HL-60 (cell line): ENCODE results near the gene GRIN2C.

Experiments used
- CTCF ChIP-seq: IDR thresholded peaks from one replicate; pipeline ENCODE4 v1.5.1; 2011; ENCODE audit warnings: low read length, control low read depth, inconsistent platforms; ENCODE audit not compliant: insufficient read depth
- GABPA ChIP-seq: IDR thresholded peaks from 2 replicates; pipeline ENCODE4 v1.6.1; 2012; ENCODE audit warnings: low read depth
- POLR2AphosphoS5 ChIP-seq: IDR thresholded peaks from 2 replicates; pipeline ENCODE4 v1.6.1; 2012; ENCODE audit warnings: low read depth
- TF ChIP-seq, protein P1 (sequence below): IDR thresholded peaks from 2 replicates; pipeline ENCODE4 v1.6.1; 2012; ENCODE audit warnings: low read depth; ENCODE audit not compliant: insufficient replicate concordance

- no peak for TF ChIP-seq CTCF
- TF ChIP-seq, protein P1, sequence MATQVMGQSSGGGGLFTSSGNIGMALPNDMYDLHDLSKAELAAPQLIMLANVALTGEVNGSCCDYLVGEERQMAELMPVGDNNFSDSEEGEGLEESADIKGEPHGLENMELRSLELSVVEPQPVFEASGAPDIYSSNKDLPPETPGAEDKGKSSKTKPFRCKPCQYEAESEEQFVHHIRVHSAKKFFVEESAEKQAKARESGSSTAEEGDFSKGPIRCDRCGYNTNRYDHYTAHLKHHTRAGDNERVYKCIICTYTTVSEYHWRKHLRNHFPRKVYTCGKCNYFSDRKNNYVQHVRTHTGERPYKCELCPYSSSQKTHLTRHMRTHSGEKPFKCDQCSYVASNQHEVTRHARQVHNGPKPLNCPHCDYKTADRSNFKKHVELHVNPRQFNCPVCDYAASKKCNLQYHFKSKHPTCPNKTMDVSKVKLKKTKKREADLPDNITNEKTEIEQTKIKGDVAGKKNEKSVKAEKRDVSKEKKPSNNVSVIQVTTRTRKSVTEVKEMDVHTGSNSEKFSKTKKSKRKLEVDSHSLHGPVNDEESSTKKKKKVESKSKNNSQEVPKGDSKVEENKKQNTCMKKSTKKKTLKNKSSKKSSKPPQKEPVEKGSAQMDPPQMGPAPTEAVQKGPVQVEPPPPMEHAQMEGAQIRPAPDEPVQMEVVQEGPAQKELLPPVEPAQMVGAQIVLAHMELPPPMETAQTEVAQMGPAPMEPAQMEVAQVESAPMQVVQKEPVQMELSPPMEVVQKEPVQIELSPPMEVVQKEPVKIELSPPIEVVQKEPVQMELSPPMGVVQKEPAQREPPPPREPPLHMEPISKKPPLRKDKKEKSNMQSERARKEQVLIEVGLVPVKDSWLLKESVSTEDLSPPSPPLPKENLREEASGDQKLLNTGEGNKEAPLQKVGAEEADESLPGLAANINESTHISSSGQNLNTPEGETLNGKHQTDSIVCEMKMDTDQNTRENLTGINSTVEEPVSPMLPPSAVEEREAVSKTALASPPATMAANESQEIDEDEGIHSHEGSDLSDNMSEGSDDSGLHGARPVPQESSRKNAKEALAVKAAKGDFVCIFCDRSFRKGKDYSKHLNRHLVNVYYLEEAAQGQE = no peak
- TF ChIP-seq GABPA = no peak
- TF ChIP-seq POLR2AphosphoS5 = no peak
These were observed 27.3 kb downstream of the GRIN2C start for GRCh38 chr17:74832421-74832820.
